Caki2 (cell line): ENCODE data around the gene TAOK1. TPM values are rescaled to one million over a fixed set of nuclear protein-coding genes. Genes with fewer than 3 reads are reported as not detected.
"Not testable (repeated sequence)": the region's sequence is repeated elsewhere in the genome, so short reads cannot be mapped to it uniquely, and the experiment has no call there.

Experiments
- DNase-seq: peaks from one replicate; pipeline ENCODE4 v3.0.0-alpha.2; 2015; ENCODE audit warnings: low read depth
- in situ Hi-C: cut with HindIII; loops from 2 replicates; pipeline ENCODE4 v1.10.0; 2016; ENCODE audit warnings: low sequenced_read_pairs, low pct_unique_long_range_greater_than_20kb, mixed read lengths
- total RNA-seq: library from RNA; depleted of rRNA; stranded (reverse); fragments of >200 nt; shearing (Covaris generic); gene quantifications from 2 replicates; pipeline ENCODE4 v1.2.3, GENCODE V29; 2014; ENCODE audit warnings: low replicate concordance

Gene TAOK1
- total RNA-seq, 1 experiment from 2014 or later = 14.2 TPM

- in situ Hi-C loops = no loop called here
Observed at GRCh38 chr17:29483503-29483902, 93.3 kb downstream of the TAOK1 start.

GRCh38 chr17:29495011-29495410 lies 104.8 kb downstream of the TAOK1 start:
- in situ Hi-C loops = no loop called here
- no peak for DNase-seq

More at GRCh38 chr17:29483503-29483902, 93.3 kb downstream of the TAOK1 start:
- DNase-seq = no peak

- no peak for DNase-seq
- in situ Hi-C loops = no loop called here
Observed at GRCh38 chr17:29504711-29505110, 114.5 kb downstream of the TAOK1 start.

- in situ Hi-C loops = no loop called here
- no peak for DNase-seq
Observed at GRCh38 chr17:29505836-29506235, 115.7 kb downstream of the TAOK1 start.

GRCh38 chr17:29510953-29511352 lies 120.8 kb downstream of the TAOK1 start:
- DNase-seq = no peak
- in situ Hi-C loops = no loop called here

- DNase-seq = no peak
- in situ Hi-C loops = no loop called here
Observed at GRCh38 chr17:29514792-29515191, 124.6 kb downstream of the TAOK1 start.

- in situ Hi-C loops = no loop called here
Observed at GRCh38 chr17:29518359-29518758, 128.2 kb downstream of the TAOK1 start.

GRCh38 chr17:29524692-29525091 lies 134.5 kb downstream of the TAOK1 start:
- in situ Hi-C loops = no loop called here

More at GRCh38 chr17:29518359-29518758, 128.2 kb downstream of the TAOK1 start:
- no peak for DNase-seq

GRCh38 chr17:29526322-29526721 lies 136.2 kb downstream of the TAOK1 start:
- no peak for DNase-seq

More at GRCh38 chr17:29524692-29525091, 134.5 kb downstream of the TAOK1 start:
- no peak for DNase-seq

GRCh38 chr17:29533976-29534375 lies 143.8 kb downstream of the TAOK1 start:
- in situ Hi-C loops = no loop called here
- no peak for DNase-seq

More at GRCh38 chr17:29526322-29526721, 136.2 kb downstream of the TAOK1 start:
- in situ Hi-C loops = no loop called here

- in situ Hi-C loops = no loop called here
- no peak for DNase-seq
Observed at GRCh38 chr17:29544066-29544465, 153.9 kb downstream of the TAOK1 start.

- in situ Hi-C loops = no loop called here
- peak; percentile 42 for DNase-seq
Observed at GRCh38 chr17:29546085-29546484, 155.9 kb downstream of the TAOK1 start.

- in situ Hi-C loops = no loop called here
Observed at GRCh38 chr17:29546830-29547229, 156.7 kb downstream of the TAOK1 start.

GRCh38 chr17:29549177-29549923 lies 159.2 kb downstream of the TAOK1 start:
- in situ Hi-C loops = no loop called here

More at GRCh38 chr17:29546830-29547229, 156.7 kb downstream of the TAOK1 start:
- DNase-seq = no peak

GRCh38 chr17:29555840-29556239 lies 165.7 kb downstream of the TAOK1 start:
- DNase-seq = peak; percentile 77
- in situ Hi-C loops = no loop called here

More at GRCh38 chr17:29549177-29549923, 159.2 kb downstream of the TAOK1 start:
- no peak for DNase-seq

- DNase-seq = peak; percentile 93
- in situ Hi-C loops = no loop called here
Observed at GRCh38 chr17:29557085-29557738, 167.0 kb downstream of the TAOK1 start.

- in situ Hi-C loops = no loop called here
Observed at GRCh38 chr17:29557739-29558116, 167.6 kb downstream of the TAOK1 start.

GRCh38 chr17:29558139-29558538 lies 168.0 kb downstream of the TAOK1 start:
- in situ Hi-C loops, DNase-seq: not testable (repeated sequence)

More at GRCh38 chr17:29557739-29558116, 167.6 kb downstream of the TAOK1 start:
- DNase-seq = no peak

- in situ Hi-C loops = no loop called here
Observed at GRCh38 chr17:29559640-29560039, 169.5 kb downstream of the TAOK1 start.

More at GRCh38 chr17:29559640-29560039, 169.5 kb downstream of the TAOK1 start:
- no peak for DNase-seq
